Transverse colon (tissue), 4 donors: ENCODE measurements around the gene DNAJC5. TPM values are rescaled to one million over a fixed set of nuclear protein-coding genes. Genes with fewer than 3 reads are reported as not detected.

Experiments used
- DNase-seq: peaks from one replicate; pipeline ENCODE4 v3.0.0-alpha.2; 2019
- H3K27ac ChIP-seq, 4 donors: fragments of 200-600 bp; sonication (generic); 2 replicates each; pipeline ENCODE4 v1.5.1; 2016 to 2018; ENCODE audit warnings: inconsistent platforms in 4 of 4
- H3K27me3 ChIP-seq: fragments of 200-600 bp; sonication (generic); 2 replicates; pipeline ENCODE4 v1.5.1; 2017; ENCODE audit warnings: inconsistent platforms
- H3K36me3 ChIP-seq, 4 donors: fragments of 200-600 bp; sonication (generic); 2 replicates each; pipeline ENCODE4 v1.5.1; 2017 to 2019; ENCODE audit warnings: inconsistent platforms in 4 of 4
- H3K4me1 ChIP-seq, 4 donors: fragments of 200-600 bp; sonication (generic); 2 replicates each; pipeline ENCODE4 v1.5.1; 2017 to 2020; ENCODE audit warnings: inconsistent platforms in 4 of 4
- H3K4me3 ChIP-seq, 4 donors: fragments of 200-600 bp; sonication (generic); 1 replicate in 1 of 4; 2 replicates in 3 of 4; pipeline versions ENCODE4 v1.5.1 to v1.6.1; 2017 to 2019; ENCODE audit warnings: inconsistent platforms in 4 of 4
- H3K9me3 ChIP-seq, 2 donors: fragments of 200-600 bp; sonication (generic); 2 replicates each; pipeline ENCODE4 v1.5.1; 2017 to 2019; ENCODE audit warnings: inconsistent platforms in 2 of 2
- EP300 ChIP-seq: sonication (generic); formaldehyde crosslinking; IDR thresholded peaks from one replicate; pipeline ENCODE4 v1.6.1; 2017; ENCODE audit warnings: antibody characterized with exemption, low read depth
- POLR2A ChIP-seq: fragments of 450-650 bp; IDR thresholded peaks from one replicate; pipeline ENCODE4 v1.6.1; 2016; ENCODE audit warnings: antibody characterized with exemption, mild to moderate bottlenecking, moderate library complexity
- POLR2AphosphoS5 ChIP-seq, 3 donors: sonication (generic); formaldehyde crosslinking; IDR thresholded peaks; one replicate each; pipeline ENCODE4 v1.6.1; 2016; ENCODE audit warnings: antibody characterized with exemption in 3 of 3
- WGBS, 2 donors: methylation state at CpG; one replicate each; pipeline ENCODE4 v1.1.5; 2018; ENCODE audit warnings: low coverage in 1 of 2; 5-methylcytosine and 5-hydroxymethylcytosine counted together
- in situ Hi-C, 4 donors: fragments of 200-750 bp; cut with MboI; loops; one replicate each; pipeline versions ENCODE4 v1.15.0 to v1.15.1; 2017; ENCODE audit warnings: low sequenced_read_pairs in 3 of 4, low pct_ligation_motif_present in 1 of 4, low pct_unique_long_range_greater_than_20kb in 1 of 4
- intact Hi-C: fragments of 100-400 bp; cut with DNase I; formaldehyde crosslinking; loops from one replicate; pipeline ENCODE4 v1.15.1; 2023; ENCODE audit warnings: low total_unique reads
- total RNA-seq, 4 donors: library from RNA; depleted of rRNA; stranded (reverse); fragments of >200 nt; gene quantifications; one replicate each; pipeline ENCODE4 v1.1.0, GENCODE V29; 2016
- TF ChIP-seq, protein P1 (sequence below), 5 experiments: fragments of 200-600 bp in 3 of 5; fragments of 450-650 bp in 2 of 5; sonication (generic) in 3 of 5; IDR thresholded peaks; 1 replicate in 2 of 5; 2 replicates in 3 of 5; pipeline ENCODE4 v1.5.1; 2016 to 2017; ENCODE audit warnings: antibody characterized with exemption in 5 of 5, inconsistent platforms in 3 of 5, mild to moderate bottlenecking in 2 of 5, moderate library complexity in 1 of 5

The DNAJC5 gene
- total RNA-seq, 4 donors from 2014 or later = 59.9 to 77.3 (median 71.4) TPM

DNA sequence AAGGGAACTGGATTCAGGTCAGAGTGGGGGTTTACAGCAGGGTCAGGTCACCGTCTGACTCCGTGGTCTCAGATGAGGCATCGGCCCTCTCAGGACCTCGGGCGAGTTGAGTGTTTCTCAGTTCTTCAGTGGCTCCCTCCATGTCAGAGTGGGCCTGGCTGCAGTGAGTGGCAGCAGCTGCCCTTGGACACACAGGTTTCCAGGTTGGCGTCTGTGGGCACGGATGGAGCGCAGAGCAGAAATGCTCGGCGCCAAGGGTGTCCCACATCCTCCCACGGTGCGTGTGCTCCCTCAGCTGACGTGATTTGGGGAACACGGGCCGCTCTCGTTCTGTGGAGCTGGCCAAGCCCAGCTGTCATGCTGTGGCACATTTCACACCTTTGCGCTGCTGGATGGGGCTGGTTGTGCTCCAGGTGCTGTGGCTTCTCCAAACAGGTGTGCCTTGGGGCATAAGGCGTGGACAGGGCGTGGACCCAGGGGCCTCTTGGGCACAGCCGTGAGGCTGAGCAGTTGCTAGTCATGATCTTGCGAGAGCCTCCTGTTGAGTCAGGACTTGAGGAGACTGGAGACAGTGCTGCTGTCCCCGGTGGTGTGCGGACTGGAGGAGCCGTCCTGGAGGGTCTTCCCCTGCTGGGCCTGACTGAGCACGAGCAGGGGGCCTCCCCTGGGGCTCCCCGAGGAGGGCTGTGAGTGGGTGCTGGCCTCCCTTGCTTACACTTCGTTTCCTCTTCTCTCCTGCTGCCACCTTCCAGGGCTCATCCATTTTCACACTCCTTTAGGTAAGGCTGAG is 9.5 kb upstream of the DNAJC5 start:
- no peaks in the 10 kb centered on the region for H3K9me3 ChIP-seq
- DNase-seq = peak; percentile 34
- no peak overlapping the region for H3K4me3 ChIP-seq
- in situ Hi-C loops (no loop called here), intact Hi-C loops (no loop called here)
- TF ChIP-seq, protein P1, sequence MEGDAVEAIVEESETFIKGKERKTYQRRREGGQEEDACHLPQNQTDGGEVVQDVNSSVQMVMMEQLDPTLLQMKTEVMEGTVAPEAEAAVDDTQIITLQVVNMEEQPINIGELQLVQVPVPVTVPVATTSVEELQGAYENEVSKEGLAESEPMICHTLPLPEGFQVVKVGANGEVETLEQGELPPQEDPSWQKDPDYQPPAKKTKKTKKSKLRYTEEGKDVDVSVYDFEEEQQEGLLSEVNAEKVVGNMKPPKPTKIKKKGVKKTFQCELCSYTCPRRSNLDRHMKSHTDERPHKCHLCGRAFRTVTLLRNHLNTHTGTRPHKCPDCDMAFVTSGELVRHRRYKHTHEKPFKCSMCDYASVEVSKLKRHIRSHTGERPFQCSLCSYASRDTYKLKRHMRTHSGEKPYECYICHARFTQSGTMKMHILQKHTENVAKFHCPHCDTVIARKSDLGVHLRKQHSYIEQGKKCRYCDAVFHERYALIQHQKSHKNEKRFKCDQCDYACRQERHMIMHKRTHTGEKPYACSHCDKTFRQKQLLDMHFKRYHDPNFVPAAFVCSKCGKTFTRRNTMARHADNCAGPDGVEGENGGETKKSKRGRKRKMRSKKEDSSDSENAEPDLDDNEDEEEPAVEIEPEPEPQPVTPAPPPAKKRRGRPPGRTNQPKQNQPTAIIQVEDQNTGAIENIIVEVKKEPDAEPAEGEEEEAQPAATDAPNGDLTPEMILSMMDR (IDR thresholded peaks at IDR 0.05) = no peak
- TF ChIP-seq POLR2AphosphoS5 (IDR thresholded peaks at IDR 0.05) (no peak), EP300 (no peak), POLR2A (no peak)
- H3K4me1 ChIP-seq = no peaks in the 10 kb centered on the region
- H3K27ac ChIP-seq = no peak overlapping the region
- peaks cover 0 to 19% (median 9%) of the 10 kb centered on the region in 4 donors for H3K36me3 ChIP-seq
- 80% methylated on average over 1 to 27 of the region's 27 CpGs for WGBS, 2 donors
- H3K27me3 ChIP-seq = no peaks in the 10 kb centered on the region

DNA sequence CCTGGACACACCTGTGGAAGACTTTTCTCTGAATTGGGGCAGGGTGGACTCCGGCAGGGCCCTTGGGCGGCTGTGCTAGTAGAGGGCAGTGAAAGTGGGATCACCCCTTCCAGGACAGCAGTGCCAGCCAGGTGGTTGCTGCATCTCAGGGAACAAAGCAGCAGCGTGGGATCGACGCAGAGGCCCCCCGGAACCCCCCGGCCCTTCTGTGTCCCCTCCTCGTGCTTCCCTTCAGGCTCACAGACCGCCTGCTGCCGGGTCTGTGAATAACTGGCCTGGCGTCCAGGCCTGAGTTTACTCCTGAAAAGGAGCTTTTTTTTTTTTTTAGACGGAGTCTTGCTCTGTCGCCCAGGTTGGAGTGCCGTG is 8.9 kb upstream of the DNAJC5 start:
- no peak overlapping the region for H3K4me3 ChIP-seq
- no peaks in the 10 kb centered on the region for H3K27me3 ChIP-seq
- WGBS, 2 donors = 97% methylated on average over 14 of the region's 14 CpGs; no CpG with 5 or more reads in 1 of the 2 donors
- peaks cover 0 to 23% (median 9%) of the 10 kb centered on the region in 4 donors for H3K36me3 ChIP-seq
- in situ Hi-C loops (no loop called here), intact Hi-C loops (no loop called here)
- H3K4me1 ChIP-seq = no peaks in the 10 kb centered on the region
- no peak for TF ChIP-seq EP300
- H3K9me3 ChIP-seq = no peaks in the 10 kb centered on the region
- no peak overlapping the region for H3K27ac ChIP-seq
- no peak for DNase-seq

DNA sequence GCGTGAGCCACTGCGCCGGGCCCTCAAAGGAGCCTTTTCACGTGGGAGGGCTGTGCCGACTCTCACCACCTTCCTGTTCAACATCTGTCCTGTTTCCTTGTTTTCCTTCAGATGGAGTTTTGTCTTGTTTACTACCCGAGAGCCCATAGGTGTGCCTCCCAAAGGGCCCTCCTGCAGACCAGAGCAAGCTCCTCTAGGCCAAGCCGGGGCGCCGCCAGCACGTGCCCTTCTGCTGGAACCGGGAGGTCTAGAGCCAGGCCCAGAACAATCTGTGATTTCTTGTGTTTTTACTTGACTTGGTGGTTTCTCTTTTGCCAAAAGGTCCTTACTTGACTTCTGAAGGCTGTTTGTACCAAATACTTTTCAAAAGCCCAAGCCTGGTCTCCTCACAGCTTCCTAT is 8.0 kb upstream of the DNAJC5 start:
- Histone ChIP-seq H3K9me3 (no peaks in the 10 kb centered on the region), H3K4me3 (no peak overlapping the region), H3K36me3 (peaks cover 0 to 23% (median 9%) of the 10 kb centered on the region in 4 donors), H3K27me3 (no peaks in the 10 kb centered on the region), H3K4me1 (no peaks in the 10 kb centered on the region), H3K27ac (no peak overlapping the region)
- DNase-seq = no peak
- TF ChIP-seq, protein P1 (IDR thresholded peaks at IDR 0.05) = no peak
- TF ChIP-seq EP300 = no peak
- TF ChIP-seq POLR2A = no peak
- WGBS, 2 donors = 80 to 91% methylated on average over 4 to 11 of the region's 11 CpGs
- in situ Hi-C loops (no loop called here), intact Hi-C loops (no loop called here)

DNA sequence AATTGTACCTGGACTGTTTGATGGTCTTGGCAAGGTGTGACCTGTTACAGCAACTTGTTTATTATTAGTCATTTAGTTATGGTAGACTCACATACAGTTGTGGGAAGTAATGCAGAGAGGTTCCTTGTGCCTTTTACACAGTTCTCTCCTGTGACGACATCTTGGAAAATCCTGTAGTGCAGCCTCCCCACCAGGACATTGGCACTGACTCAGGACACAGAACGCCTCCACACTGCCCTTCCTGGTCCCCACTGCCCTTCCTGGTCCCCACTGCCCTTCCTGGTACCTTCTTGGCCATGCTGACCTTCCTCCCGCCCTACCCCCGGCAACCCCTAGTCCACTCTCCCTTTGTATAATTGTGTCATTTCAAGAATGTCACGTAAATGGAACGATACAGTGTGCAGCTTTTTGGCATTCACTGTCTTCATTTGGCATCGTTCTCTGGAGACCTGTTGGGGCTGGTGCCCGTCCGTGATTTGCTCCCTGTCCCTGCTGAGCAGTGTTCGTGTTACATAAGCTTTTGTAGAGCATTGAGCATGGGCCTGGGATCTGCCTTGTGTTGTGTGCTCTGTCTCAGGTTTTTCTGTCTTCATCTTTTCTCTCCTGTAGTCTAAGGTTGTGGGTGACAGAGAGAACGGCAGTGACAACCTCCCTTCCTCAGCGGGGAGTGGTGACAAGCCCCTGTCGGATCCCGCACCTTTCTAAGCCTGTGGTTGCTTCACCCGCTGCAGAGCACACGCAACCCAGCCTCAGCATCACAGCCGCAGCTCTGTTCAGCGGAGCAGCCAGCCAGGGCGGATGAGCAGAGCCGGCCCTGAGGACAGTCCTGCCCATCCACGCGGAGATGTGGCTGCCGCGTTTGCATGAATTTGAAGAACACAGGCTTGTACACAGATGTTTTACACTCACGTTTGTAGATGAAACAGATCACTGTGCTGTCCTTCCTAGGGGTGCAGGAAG is 5.4 kb upstream of the DNAJC5 start:
- in situ Hi-C loops = no loop called here
- H3K36me3 ChIP-seq = peaks cover 0 to 13% (median 6%) of the 10 kb centered on the region in 4 donors
- TF ChIP-seq, protein P1 (IDR thresholded peaks at IDR 0.05) = no peak
- TF ChIP-seq POLR2AphosphoS5 (IDR thresholded peaks at IDR 0.05) (no peak), EP300 (no peak), POLR2A (no peak)

More for the DNA sequence above, 5.4 kb upstream of the DNAJC5 start:
- DNase-seq = no peak
- H3K27me3 ChIP-seq = no peaks in the 10 kb centered on the region
- H3K9me3 ChIP-seq = no peaks in the 10 kb centered on the region
- no peak overlapping the region for H3K27ac ChIP-seq
- peaks cover 0 to 8% (median 3%) of the 10 kb centered on the region in 4 donors for H3K4me1 ChIP-seq
- H3K4me3 ChIP-seq = no peak overlapping the region
- 90% methylated on average over 2 to 25 of the region's 25 CpGs for WGBS, 2 donors
- intact Hi-C loops = no loop called here
